HG03097 (cell line): Measurements from ENCODE around the gene LENEP.

ENCODE experiments used
- ATAC-seq: cut with Tn5 transposase; IDR thresholded peaks from one replicate; pipeline ENCODE4 v1.9.1; 2021; ENCODE audit not compliant: unreplicated experiment, low FRiP score

LENEP gene

DNA sequence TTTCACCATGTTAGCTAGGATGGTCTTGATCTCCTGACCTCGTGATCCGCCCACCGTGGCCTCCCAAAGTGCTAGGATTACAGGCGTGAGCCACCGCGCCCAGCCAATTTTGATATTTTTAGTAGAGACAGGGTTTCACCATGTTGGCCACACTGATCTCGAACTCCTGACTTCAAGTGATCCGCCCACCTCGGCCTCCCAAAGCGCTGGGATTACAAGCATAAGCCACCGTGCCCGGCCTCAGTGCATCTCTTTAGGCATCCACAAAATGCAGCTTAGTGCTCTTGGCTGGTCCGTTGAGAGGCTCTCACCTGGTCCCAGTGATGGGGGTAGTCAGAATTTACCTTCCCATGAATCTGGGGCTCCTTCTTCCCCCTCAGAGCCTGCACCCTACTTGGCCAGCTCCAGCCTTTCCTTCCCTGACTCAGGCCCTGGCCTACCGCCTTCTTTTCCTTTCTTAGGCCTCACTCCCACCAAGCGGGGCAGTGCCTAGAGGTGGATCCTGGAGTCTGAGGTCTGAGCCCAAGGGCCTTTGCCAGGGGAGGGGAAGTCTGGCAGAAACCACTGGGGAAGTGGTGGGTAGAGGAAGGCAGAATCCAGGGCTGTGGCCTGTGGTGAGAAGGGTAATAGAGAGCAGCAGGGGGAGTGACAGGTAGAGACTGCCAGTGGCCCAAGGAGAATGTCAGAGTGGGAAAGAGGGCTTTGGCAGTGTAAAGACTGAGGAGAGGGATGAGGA, 3.7 kb downstream of the LENEP start:
- no peak for ATAC-seq

DNA sequence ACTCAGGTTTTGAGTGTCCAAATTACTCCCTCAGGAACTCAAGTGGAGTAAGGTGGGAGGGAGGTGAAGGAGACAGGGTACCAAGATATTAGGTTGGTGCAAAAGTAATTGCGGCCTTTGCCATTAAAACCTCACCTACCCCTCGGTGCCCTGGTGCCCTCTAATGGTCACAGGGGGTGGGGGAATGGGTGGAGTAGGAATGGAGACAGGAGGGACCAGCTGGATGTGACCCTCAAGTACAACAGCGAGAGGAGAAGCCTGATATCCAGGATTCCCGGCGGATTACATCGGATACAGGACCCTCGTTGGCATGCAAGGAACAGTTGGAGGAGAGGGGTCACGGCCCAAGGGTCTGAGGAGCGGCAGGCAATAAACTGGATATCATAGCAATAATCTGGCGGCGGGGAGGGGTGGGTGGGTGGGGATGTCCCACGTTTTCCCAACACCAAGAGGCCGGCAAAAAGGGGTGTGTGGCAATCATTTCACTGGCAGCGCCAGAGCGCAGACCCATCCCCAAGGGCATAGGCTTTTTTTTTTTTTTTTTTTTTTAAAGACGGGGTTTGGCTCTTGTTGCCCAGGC, 4.9 kb downstream of the LENEP start:
- no peak for ATAC-seq

GRCh38 chr1:154998818-154999570, 5.6 kb downstream of the LENEP start:
- no peak for ATAC-seq

DNA sequence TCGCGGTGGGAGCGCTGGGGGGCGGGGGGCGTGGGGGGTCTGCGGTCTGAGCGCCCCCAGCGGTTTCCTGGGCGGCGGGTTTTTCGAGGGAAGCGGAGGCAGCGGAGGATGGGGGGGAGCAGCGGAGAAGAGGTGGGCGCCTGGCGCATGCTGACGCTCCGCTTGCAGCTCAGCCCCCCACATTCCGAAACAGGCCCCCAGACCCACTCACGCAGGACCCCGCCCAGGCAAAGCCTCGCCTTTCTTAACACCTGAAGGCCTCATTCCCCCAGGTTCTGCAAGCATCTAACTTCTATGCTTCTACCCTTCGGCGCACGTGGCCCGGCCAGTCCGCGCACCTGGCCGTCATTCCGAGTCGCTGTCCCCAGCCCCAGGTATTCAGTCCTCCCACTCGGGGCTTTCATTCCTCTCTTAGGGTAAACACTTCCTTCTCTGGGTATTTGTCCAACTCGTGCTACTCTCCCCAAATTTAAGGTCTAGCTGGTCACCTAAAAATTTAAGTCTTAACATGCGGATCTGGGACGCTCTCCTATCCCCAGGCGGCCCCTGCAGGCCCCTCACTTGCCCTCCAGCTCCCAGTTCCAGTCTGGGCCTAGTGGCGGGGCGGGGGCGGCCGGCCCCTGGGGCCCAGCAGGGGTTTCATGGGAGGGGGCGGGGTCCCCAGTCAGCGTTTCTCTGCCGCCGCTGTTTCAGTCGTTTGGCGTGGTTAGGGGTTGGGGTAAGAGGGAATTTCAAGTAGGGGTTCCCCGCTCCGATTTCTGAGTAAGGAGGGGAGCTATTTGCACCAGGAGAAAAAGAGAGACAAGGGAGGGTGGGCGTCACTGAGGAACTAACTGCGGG, 6.4 kb downstream of the LENEP start:
- no peak for ATAC-seq

DNA sequence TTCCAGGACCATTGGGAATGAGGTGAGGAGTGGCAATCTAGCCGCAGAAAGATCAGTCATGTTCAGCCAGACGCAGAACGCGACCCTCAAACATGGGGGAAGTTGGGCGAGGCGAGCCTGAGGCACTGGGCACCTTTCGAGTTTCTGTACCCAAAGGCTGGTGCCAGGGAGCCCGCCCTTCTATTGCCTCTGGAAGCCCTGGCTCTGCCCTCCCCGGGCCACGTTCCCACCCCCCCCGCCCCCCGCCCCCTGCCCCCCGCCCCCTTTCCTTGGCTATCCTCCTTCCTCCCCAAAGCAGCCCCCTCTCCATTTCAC, 7.0 kb downstream of the LENEP start:
- ATAC-seq: no peak

DNA sequence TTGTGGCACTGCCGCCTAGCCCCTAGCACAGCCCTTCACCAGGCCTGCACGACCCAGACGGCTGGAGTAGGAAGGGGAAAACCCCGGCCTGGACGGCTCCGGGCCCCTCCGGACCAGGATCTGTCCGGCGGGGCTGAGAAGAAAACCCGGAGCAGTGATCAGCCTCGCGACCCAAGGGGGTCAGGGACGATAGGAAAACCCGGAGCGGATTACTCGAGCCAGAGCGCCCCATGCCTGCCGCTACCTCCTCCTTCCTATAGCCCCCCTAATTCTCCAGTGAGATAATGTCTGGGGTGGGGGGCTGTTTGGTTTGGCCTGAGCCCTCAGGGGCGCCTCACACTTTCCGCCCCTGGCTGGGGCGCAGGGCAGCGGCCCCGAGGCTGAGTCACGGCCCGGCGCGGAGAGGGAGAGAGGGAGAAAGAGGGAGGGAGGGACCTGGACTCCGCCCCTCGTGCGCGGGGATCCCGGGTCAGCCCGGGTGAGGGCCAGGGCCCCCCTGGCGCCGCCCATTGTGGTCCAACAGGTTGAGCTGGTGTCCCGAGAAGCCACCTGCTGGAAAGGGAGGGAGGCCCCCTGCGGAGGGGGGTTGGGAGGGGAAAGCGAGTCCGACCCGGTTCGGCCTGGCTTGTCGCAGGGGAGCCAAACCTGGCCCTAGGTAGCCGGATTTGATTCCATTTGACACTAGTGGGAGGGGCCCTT, 7.5 kb downstream of the LENEP start:
- ATAC-seq: peak; percentile 35

DNA sequence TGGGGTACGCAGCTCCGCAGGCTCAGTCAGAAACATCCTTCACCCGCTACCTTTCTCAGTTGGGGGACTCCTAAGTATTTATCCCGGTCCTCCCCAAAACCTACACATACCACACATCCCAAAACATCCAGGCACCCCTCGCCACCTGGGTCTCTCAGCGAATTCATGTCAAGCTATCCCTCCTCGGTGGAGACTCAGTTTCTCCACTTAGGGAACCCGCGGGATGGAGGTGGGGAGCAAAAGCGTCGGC, 8.0 kb downstream of the LENEP start:
- ATAC-seq: no peak

DNA sequence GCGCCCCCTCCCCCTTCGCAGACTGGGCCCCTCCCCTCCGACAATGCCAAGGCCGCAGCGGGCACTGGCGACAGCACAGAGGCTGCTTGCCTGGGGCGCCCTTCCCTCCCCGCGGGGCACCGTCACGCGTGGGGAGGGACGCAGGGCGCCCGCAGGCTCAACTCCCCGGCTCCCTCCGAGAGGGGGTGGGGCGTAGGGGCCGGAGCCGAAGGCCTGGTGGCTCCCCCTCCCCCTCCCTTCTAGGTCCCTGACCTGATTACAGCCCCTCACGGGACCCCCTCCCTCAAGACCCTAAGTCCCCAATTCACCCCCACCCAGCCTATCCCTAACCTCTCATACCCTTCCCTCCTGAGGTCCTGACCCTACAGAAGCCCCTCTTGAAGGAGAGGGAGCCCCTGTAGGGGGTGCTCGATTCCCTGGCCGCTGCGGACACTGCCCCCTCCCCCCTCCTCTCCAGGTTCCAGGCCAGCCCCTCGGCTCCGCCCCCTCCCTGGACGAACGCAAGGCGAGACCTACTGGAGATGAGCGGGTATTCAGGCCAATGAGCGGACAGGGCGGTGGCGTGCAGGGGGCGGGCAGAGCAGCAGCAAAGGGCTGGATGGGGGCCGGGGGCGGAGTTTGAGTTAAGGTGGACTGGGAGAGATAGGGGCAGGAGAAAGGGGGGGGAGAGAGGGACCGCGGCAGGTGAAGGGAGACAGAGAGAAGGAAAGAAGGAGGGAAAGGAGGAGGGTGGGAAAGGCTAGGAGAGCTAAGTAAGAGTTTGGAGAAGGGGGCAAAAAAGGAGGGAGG, 8.5 kb downstream of the LENEP start:
- peak; percentile 43 for ATAC-seq

- no peak for ATAC-seq
These were observed 9.3 kb downstream of the LENEP start, which contains the start of gene ZBTB7B for GRCh38 chr1:155002464-155003226. TSS of gene ZBTB7B (plus strand) at chr1:155002802. CDS start at chr1:155014661, 11,859 bp downstream.

DNA sequence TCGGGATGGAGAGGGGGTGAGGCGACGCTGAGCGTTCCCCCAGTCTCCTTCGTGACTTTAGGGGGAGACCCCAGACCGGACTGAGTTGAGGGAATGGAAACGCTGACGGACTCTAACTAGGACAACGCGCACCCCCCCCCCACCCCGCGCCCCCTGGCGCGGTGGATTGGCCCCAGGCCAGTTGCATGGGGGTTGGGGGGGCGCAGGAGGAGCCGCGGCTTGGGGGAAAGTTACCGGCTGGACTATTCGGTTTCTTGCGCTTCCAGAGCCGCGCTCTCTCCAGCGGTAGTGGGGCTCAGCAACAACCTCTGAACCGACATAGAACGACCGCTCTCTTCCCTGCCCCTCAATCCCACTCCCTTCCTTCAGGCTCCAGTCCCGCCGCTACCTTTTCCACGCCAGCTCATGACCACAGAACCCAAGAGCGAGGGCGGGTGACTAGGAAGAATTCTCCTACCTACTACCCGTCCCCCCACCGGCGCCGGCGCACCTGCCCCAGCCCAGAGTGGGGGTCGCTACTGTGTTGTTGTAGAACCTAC, 9.9 kb downstream of the LENEP start:
- no peak for ATAC-seq

GRCh38 chr1:155003766-155004351, 10.5 kb downstream of the LENEP start:
- no peak for ATAC-seq

- ATAC-seq: no peak
These were observed 11.1 kb downstream of the LENEP start for GRCh38 chr1:155004352-155005075.

- no peak for ATAC-seq
These were observed 12.0 kb downstream of the LENEP start for GRCh38 chr1:155005076-155006011.

DNA sequence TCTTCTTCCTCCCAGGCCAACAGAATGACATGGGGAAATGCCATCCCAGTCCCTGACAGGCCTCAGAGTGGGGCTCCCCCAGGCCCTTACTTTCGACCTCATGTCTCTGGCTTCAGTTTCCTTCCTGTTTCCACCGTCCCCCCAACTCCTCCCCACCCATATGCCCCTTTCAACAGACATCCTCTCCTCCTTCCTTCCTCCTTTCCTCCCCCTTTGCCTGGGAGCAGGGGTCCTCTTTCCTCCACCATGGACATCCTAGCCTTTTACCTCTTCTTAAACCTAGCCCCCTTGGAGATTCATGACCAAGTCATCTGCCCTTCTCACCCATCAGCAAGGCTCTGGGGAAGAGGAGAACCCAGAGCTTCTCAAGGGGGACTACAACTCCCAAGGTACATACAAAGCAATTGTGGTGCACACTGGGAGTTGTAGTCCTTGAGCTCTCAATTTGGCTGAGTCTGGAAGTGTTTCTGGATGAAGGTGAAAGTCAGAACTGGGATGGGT, 13.3 kb downstream of the LENEP start:
- ATAC-seq: no peak

GRCh38 chr1:155007251-155007828, 14.0 kb downstream of the LENEP start:
- no peak for ATAC-seq
